Erythroblast (primary cell): ENCODE data around the gene OR2H2.

Experiments
- GATA1 ChIP-seq: IDR thresholded peaks from 2 replicates; pipeline ENCODE4 v1.6.1; 2011; ENCODE audit warnings: low read depth, mild to moderate bottlenecking, control low read depth, low read length, moderate library complexity
- POLR2A ChIP-seq: IDR thresholded peaks from 2 replicates; pipeline ENCODE4 v1.6.1; 2011; ENCODE audit warnings: mild to moderate bottlenecking, low read length

DNA sequence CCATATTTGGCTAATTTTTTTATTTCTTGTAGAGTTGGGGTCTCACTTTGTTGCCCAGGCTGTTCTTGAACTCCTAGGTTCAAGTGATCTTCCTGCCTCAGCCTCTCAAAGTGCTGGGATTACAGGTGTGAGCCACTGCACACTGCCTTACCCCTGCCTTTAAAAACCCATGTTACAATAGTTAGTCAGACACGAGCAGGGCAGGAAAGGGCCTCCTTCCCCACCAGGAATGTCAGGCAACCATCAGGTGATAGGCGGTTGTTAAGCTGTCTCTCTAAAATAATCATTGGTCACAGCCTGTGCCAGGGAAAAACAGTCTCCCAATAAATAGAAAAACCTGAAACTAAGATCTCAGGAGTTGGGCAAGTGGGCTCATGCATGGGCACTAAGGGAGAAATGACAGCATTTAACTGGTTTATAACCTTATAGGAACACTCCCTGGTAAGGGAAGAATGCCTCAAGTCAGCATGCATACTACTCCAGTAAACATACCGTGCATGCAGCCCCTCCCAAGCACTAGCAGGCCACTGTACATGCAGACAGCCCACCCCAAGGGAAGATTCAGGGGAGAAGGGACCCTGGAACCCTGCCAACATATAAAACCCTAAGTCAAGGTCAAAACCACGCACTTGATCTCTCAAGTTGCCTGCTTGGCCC lies 8.4 kb downstream of the OR2H2 start:
- TF ChIP-seq POLR2A (no peak), GATA1 (no peak)
